HepG2 (cell line): ENCODE results near the gene UST. TPM values are rescaled to one million over a fixed set of nuclear protein-coding genes. Genes with fewer than 3 reads are reported as not detected.

Source experiments
- ATAC-seq: fragments of 200-7000 bp; cut with Tn5 transposase; 3 replicates; pipeline ENCODE4 v1.9.1; 2020; ENCODE audit warnings: mild to moderate bottlenecking, moderate library complexity
- BruUV-seq: library from RNA; stranded (reverse); fragments of 400-500 nt; replicated peaks from 2 replicates; lab custom pipeline; 2021; lab: Mats Ljungman, UMichigan
- CTCF ChIA-PET: fragments of 300-600 bp; formaldehyde crosslinking; extraction: SDS; loops from one replicate; lab custom pipeline; 2021; ENCODE audit warnings: low total read pairs, inconsistent platforms, low intra/inter-chr PET ratio; lab: Yijun Ruan, JAX
- POLR2A ChIA-PET: fragments of 350-600 bp; sonication (Branson Sonifier 250); formaldehyde crosslinking; loops from one replicate; lab custom pipeline; 2020; ENCODE audit warnings: antibody characterized with exemption, inconsistent platforms; lab: Yijun Ruan, JAX
- DNase-seq: peaks from one replicate; pipeline ENCODE4 v3.0.0-alpha.2; 2015; ENCODE audit warnings: low spot score
- FAIRE-seq: peaks from 3 replicates; lab custom pipeline; 2011; peaks lifted over from hg19 to GRCh38; lab: Jason Lieb, UNC
- H2AFZ ChIP-seq: one replicate; pipeline ENCODE4 v1.6.1; 2011; ENCODE audit warnings: low read length, inconsistent platforms
- H3K27ac ChIP-seq: fragments of 300-600 bp; 3 replicates; pipeline ENCODE4 v1.8.0; 2011; ENCODE audit warnings: mixed run types, mild to moderate bottlenecking, mixed read lengths, low read length, inconsistent platforms; ENCODE audit not compliant: insufficient read depth; ENCODE audit errors: extremely low read length
- H3K27me3 ChIP-seq, 2 experiments: fragments of 200-600 bp in 1 of 2; 2 replicates in 1 of 2; 3 replicates in 1 of 2; pipeline versions ENCODE4 v1.6.0 to v1.8.0; 2011; ENCODE audit warnings: low read length in 2 of 2, mild to moderate bottlenecking in 2 of 2, moderate library complexity in 2 of 2, inconsistent platforms in 1 of 2; ENCODE audit not compliant: insufficient read depth in 2 of 2, control insufficient read depth in 1 of 2
- H3K36me3 ChIP-seq, 2 experiments: fragments of 200-600 bp in 1 of 2; replicated peaks in 1 of 2; 2 replicates in 1 of 2; 3 replicates in 1 of 2; pipeline versions ENCODE4 v1.5.1 to v1.8.0; 2011; ENCODE audit warnings: low read length in 2 of 2, inconsistent platforms in 1 of 2; ENCODE audit not compliant: insufficient read depth in 2 of 2, control insufficient read depth in 1 of 2
- H3K4me1 ChIP-seq: 2 replicates; pipeline ENCODE4 v1.5.1; 2012; ENCODE audit warnings: low read length, inconsistent platforms; ENCODE audit not compliant: insufficient read depth
- H3K4me2 ChIP-seq: 2 replicates; pipeline ENCODE4 v1.6.0; 2011; ENCODE audit warnings: low read depth, low read length, inconsistent platforms
- H3K4me3 ChIP-seq, 3 experiments: fragments of 200-600 bp in 1 of 3; sonication (generic), shearing (Covaris generic) in 1 of 3; replicated peaks in 1 of 3; 2 replicates each; pipeline ENCODE4 v1.5.1; 2011 to 2016; ENCODE audit warnings: low read length in 3 of 3, inconsistent platforms in 2 of 3, low read depth in 2 of 3, mild to moderate bottlenecking in 2 of 3, control low read depth in 1 of 3, mixed read lengths in 1 of 3; ENCODE audit not compliant: insufficient read depth in 1 of 3
- H3K79me2 ChIP-seq: one replicate; pipeline ENCODE4 v1.6.1; 2011; ENCODE audit warnings: low read length, inconsistent platforms; ENCODE audit not compliant: insufficient read depth
- H3K9ac ChIP-seq: 2 replicates; pipeline ENCODE4 v1.6.0; 2011; ENCODE audit warnings: mild to moderate bottlenecking, low read depth, low read length, inconsistent platforms; ENCODE audit not compliant: insufficient read depth
- H3K9me3 ChIP-seq: 2 replicates; pipeline ENCODE4 v1.5.1; 2012; ENCODE audit warnings: mild to moderate bottlenecking, low read length
- H4K20me1 ChIP-seq: 2 replicates; pipeline ENCODE4 v1.6.0; 2011; ENCODE audit warnings: inconsistent platforms, mild to moderate bottlenecking, low read length, moderate library complexity; ENCODE audit not compliant: insufficient read depth
- CHD4 ChIP-seq: fragments of 200-600 bp; sonication (generic); IDR thresholded peaks from 2 replicates; pipeline ENCODE4 v1.7.0; 2017; ENCODE audit warnings: mild to moderate bottlenecking, low read length, borderline replicate concordance
- HOXA3 ChIP-seq: sonication (generic); formaldehyde crosslinking; IDR thresholded peaks from 2 replicates; pipeline ENCODE4 v1.5.0; 2020; ENCODE audit warnings: missing genetic modification reagents
- MTA3 ChIP-seq: sonication (generic); formaldehyde crosslinking; IDR thresholded peaks from 2 replicates; pipeline ENCODE4 v1.4.0; 2020; ENCODE audit warnings: missing genetic modification reagents
- MXD1 ChIP-seq: sonication (generic); formaldehyde crosslinking; IDR thresholded peaks from 2 replicates; pipeline ENCODE4 v1.4.0; 2020; ENCODE audit warnings: mild to moderate bottlenecking, missing genetic modification reagents
- MYC ChIP-seq: sonication (generic); formaldehyde crosslinking; IDR thresholded peaks from 2 replicates; pipeline ENCODE4 v1.9.0; 2021; ENCODE audit warnings: missing genetic modification reagents, borderline replicate concordance
- RXRA ChIP-seq: sonication (generic); formaldehyde crosslinking; IDR thresholded peaks from 2 replicates; pipeline ENCODE4 v1.5.1; 2020; ENCODE audit warnings: missing genetic modification reagents
- SAFB2 ChIP-seq: sonication (generic); formaldehyde crosslinking; IDR thresholded peaks from 2 replicates; pipeline ENCODE4 v1.5.1; 2020; ENCODE audit warnings: missing genetic modification reagents, low read depth, mild to moderate bottlenecking, borderline replicate concordance
- SNAPC2 ChIP-seq: sonication (generic); formaldehyde crosslinking; IDR thresholded peaks from 2 replicates; pipeline ENCODE4 v1.8.1; 2022; ENCODE audit warnings: mild to moderate bottlenecking, missing genetic modification reagents
- ZBTB43 ChIP-seq: sonication (generic); formaldehyde crosslinking; conservative IDR thresholded peaks from 2 replicates; pipeline ENCODE4 v1.4.0; 2020; ENCODE audit warnings: missing genetic modification reagents
- ZMYM4 ChIP-seq: sonication (generic); formaldehyde crosslinking; IDR thresholded peaks from 2 replicates; pipeline ENCODE4 v1.8.1; 2023; ENCODE audit warnings: mild to moderate bottlenecking, missing genetic modification reagents
- ZNF549 ChIP-seq: sonication (generic); formaldehyde crosslinking; IDR thresholded peaks from 2 replicates; pipeline ENCODE4 v1.5.0; 2020; ENCODE audit warnings: missing genetic modification reagents
- ZNF761 ChIP-seq: sonication (generic); formaldehyde crosslinking; conservative IDR thresholded peaks from 2 replicates; pipeline ENCODE4 v1.4.0; 2020; ENCODE audit warnings: mild to moderate bottlenecking, missing genetic modification reagents
- ZNF766 ChIP-seq: sonication (generic); formaldehyde crosslinking; IDR thresholded peaks from 2 replicates; pipeline ENCODE4 v1.5.0; 2020; ENCODE audit warnings: missing genetic modification reagents, borderline replicate concordance
- ZNF83 ChIP-seq: sonication (generic); formaldehyde crosslinking; IDR thresholded peaks from 2 replicates; pipeline ENCODE4 v1.4.0; 2020; ENCODE audit warnings: missing genetic modification reagents, mild to moderate bottlenecking, borderline replicate concordance
- ZSCAN30 ChIP-seq: sonication (generic); formaldehyde crosslinking; IDR thresholded peaks from 2 replicates; pipeline ENCODE4 v1.5.0; 2020; ENCODE audit warnings: mild to moderate bottlenecking, missing genetic modification reagents
- WGBS: methylation state at CpG from one replicate; pipeline ENCODE4 v1.1.6; 2017; ENCODE audit warnings: low lambda C conversion rate; 5-methylcytosine and 5-hydroxymethylcytosine counted together
- in situ Hi-C: cut with HindIII; loops from 2 replicates; pipeline ENCODE4 v1.10.0; 2017; ENCODE audit warnings: low pct_unique_long_range_greater_than_20kb; ENCODE audit not compliant: extremely low pct_ligation_motif_present
- intact Hi-C: fragments of 100-400 bp; cut with micrococcal nuclease; formaldehyde crosslinking; loops from one replicate; pipeline ENCODE4 v1.10.0; 2022; ENCODE audit not compliant: unreplicated experiment
- polyA plus RNA-seq, 8 experiments: library from polyadenylated mRNA; depleted of rRNA in 3 of 8; stranded (reverse) in 7 of 8; unstranded in 1 of 8; fragments of >200 nt; fragmentation: Illumina TruSeq in 4 of 8; extraction: Trizol in 4 of 8; gene quantifications; 2 replicates each; pipeline versions ENCODE4 v1.2.1 to v1.2.3, GENCODE V29; 2011 to 2016; ENCODE audit warnings: low read depth in 4 of 8, missing spikeins in 1 of 8, mixed read lengths in 1 of 8; ENCODE audit not compliant: insufficient read depth in 1 of 8
- total RNA-seq, 5 experiments: library from RNA; depleted of rRNA; stranded (reverse); fragments of >200 nt; fragmentation: Illumina TruSeq; extraction: Trizol; gene quantifications; 2 replicates each; pipeline ENCODE4 v1.2.3, GENCODE V29; 2016; ENCODE audit warnings: low read depth in 1 of 5

Gene UST
- total and polyA plus RNA-seq, 2 of the 13 experiments (the other 11 are each of a cell fraction or from before 2014, with no cell fraction given) = 0.27 TPM; not detected in 1

- Histone ChIP-seq H3K4me1 (peaks cover 35% of the 10 kb centered on the region), H4K20me1 (no peaks in the 10 kb centered on the region), H3K4me2 (no peak overlapping the region), H2AFZ (no peak overlapping the region), H3K79me2 (no peaks in the 10 kb centered on the region), H3K27me3 (no peaks in the 10 kb centered on the region), H3K27ac (no peak overlapping the region), H3K9ac (no peak overlapping the region), H3K9me3 (no peaks in the 10 kb centered on the region), H3K4me3 (no peak overlapping the region), H3K36me3 (no peaks in the 10 kb centered on the region)
- ChIA-PET POLR2A (no interaction called here), CTCF (no interaction called here)
- in situ Hi-C loops = no loop called here
- FAIRE-seq (no peak), DNase-seq (no peak), ATAC-seq (no peak)
- TF ChIP-seq ZMYM4 (CRISPR knock-in tag) (no peak), ZBTB43 (CRISPR knock-in tag) (no peak), SNAPC2 (no peak), RXRA (no peak), ZSCAN30 (CRISPR knock-in tag) (no peak), HOXA3 (CRISPR knock-in tag) (no peak), MXD1 (CRISPR knock-in tag) (no peak), ZNF766 (CRISPR knock-in tag) (no peak), CHD4 (no peak), MYC (no peak), ZNF83 (CRISPR knock-in tag) (no peak), MTA3 (CRISPR knock-in tag) (no peak), ZNF761 (CRISPR knock-in tag) (no peak), ZNF549 (no peak), SAFB2 (no peak)
- 83% methylated on average over 4 of the region's 4 CpGs for WGBS
- intact Hi-C loops = no loop called here
- BruUV-seq = no TSS peak
These were observed 325.2 kb downstream of the UST start for GRCh38 chr6:149071997-149072396.
